Vagina (tissue), 2 donors: ENCODE results near the gene RITA1. TPM values are rescaled to one million over a fixed set of nuclear protein-coding genes. Genes with fewer than 3 reads are reported as not detected.
A peak's percentile ranks its signal among the peaks of the same experiment; 100 is the strongest.

Source experiments
- DNase-seq, 2 donors: peaks; one replicate each; pipeline ENCODE4 v3.0.0-alpha.2; 2017; ENCODE audit errors: extremely low spot score in 2 of 2
- H3K27ac ChIP-seq: fragments of 200-600 bp; sonication (generic); one replicate; pipeline ENCODE4 v1.5.1; 2019
- H3K27me3 ChIP-seq: fragments of 200-600 bp; sonication (generic); one replicate; pipeline ENCODE4 v1.5.1; 2019
- H3K36me3 ChIP-seq, 2 donors: fragments of 200-600 bp; sonication (generic); one replicate each; pipeline ENCODE4 v1.5.1; 2017 to 2019
- H3K4me1 ChIP-seq: fragments of 200-600 bp; sonication (generic); one replicate; pipeline ENCODE4 v1.5.1; 2019
- H3K4me3 ChIP-seq, 2 donors: fragments of 200-600 bp; sonication (generic); 1 replicate in 1 of 2; 2 replicates in 1 of 2; pipeline ENCODE4 v1.5.1; 2016 to 2019
- H3K9me3 ChIP-seq: fragments of 200-600 bp; sonication (generic); one replicate; pipeline ENCODE4 v1.5.1; 2019
- POLR2A ChIP-seq, 2 donors: fragments of 450-650 bp; IDR thresholded peaks; one replicate each; pipeline ENCODE4 v1.6.1; 2017; ENCODE audit warnings: antibody characterized with exemption in 2 of 2, mild to moderate bottlenecking in 2 of 2, moderate library complexity in 2 of 2
- POLR2AphosphoS5 ChIP-seq, 2 donors: sonication (generic); formaldehyde crosslinking; IDR thresholded peaks; one replicate each; pipeline ENCODE4 v1.9.0; 2017; ENCODE audit warnings: antibody characterized with exemption in 2 of 2, mild to moderate bottlenecking in 2 of 2, low read depth in 1 of 2; ENCODE audit not compliant: insufficient read depth in 1 of 2
- intact Hi-C: fragments of 100-400 bp; cut with DNase I; formaldehyde crosslinking; loops from one replicate; pipeline ENCODE4 v1.15.1; 2023
- total RNA-seq: library from RNA; depleted of rRNA; stranded (reverse); fragments of >200 nt; gene quantifications from one replicate; pipeline ENCODE4 v1.2.3, GENCODE V29; 2016
- TF ChIP-seq, protein P1 (sequence below), 3 experiments: fragments of 450-650 bp in 2 of 3; fragments of 200-600 bp in 1 of 3; sonication (generic) in 1 of 3; IDR thresholded peaks; one replicate each; pipeline ENCODE4 v1.5.1; 2017 to 2019; ENCODE audit warnings: antibody characterized with exemption in 3 of 3, mild to moderate bottlenecking in 2 of 3, moderate library complexity in 2 of 3

Gene RITA1
- total RNA-seq, 1 donor from 2014 or later, result 14.5 TPM

DNA sequence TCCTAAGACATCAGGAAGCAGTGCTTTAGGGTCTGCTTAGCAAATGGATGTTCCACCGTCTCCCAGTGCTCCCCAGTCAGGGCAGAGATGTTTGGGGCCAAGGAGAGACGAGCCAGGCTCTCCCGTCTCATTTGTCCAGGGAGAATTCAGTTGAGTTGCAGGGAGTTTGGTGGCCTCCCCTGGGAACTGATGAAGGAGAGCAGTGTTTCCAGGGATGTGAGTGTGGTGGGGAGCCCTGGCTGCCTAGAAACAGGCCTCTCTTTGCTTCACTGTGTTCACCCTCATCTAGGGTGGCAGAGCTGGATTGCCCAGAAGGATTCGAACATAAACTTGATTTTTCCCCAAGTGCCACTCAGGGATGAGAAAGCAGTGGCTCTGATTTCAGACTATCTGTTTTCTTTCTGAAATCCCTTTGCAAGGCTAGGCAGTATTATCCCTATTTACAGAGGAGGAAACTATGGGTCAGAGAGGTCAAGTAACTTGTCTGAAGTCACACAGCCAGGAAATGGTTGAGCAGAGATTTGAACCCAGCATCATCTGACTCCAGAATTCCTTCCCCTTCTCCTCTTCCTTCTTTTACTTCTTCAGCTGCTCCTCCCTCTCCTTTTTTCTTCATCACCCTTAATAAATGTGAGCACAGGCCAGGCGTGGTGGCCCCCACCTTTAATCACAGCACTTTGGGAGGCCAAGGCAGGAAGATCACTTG, 42.3 kb downstream of the RITA1 start:
- intact Hi-C loops, result no loop called here
- peak overlapping the region; percentile 5 for H3K27ac ChIP-seq
- peaks cover 0 to 42% of the 10 kb centered on the region in 2 donors for H3K36me3 ChIP-seq
- no peaks in the 10 kb centered on the region for H3K27me3 ChIP-seq
- TF ChIP-seq POLR2AphosphoS5 (IDR thresholded peaks at IDR 0.05; ENCODE audit: insufficient read depth in 1 of 2, low read depth in 1 of 2) (no peak), POLR2A (IDR thresholded peaks at IDR 0.05) (no peak)
- TF ChIP-seq, protein P1, sequence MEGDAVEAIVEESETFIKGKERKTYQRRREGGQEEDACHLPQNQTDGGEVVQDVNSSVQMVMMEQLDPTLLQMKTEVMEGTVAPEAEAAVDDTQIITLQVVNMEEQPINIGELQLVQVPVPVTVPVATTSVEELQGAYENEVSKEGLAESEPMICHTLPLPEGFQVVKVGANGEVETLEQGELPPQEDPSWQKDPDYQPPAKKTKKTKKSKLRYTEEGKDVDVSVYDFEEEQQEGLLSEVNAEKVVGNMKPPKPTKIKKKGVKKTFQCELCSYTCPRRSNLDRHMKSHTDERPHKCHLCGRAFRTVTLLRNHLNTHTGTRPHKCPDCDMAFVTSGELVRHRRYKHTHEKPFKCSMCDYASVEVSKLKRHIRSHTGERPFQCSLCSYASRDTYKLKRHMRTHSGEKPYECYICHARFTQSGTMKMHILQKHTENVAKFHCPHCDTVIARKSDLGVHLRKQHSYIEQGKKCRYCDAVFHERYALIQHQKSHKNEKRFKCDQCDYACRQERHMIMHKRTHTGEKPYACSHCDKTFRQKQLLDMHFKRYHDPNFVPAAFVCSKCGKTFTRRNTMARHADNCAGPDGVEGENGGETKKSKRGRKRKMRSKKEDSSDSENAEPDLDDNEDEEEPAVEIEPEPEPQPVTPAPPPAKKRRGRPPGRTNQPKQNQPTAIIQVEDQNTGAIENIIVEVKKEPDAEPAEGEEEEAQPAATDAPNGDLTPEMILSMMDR (IDR thresholded peaks at IDR 0.05), result no peak
- no peak for DNase-seq
- no peaks in the 10 kb centered on the region for H3K9me3 ChIP-seq
- H3K4me3 ChIP-seq, result no peak overlapping the region
- H3K4me1 ChIP-seq, result peaks cover 55% of the 10 kb centered on the region

DNA sequence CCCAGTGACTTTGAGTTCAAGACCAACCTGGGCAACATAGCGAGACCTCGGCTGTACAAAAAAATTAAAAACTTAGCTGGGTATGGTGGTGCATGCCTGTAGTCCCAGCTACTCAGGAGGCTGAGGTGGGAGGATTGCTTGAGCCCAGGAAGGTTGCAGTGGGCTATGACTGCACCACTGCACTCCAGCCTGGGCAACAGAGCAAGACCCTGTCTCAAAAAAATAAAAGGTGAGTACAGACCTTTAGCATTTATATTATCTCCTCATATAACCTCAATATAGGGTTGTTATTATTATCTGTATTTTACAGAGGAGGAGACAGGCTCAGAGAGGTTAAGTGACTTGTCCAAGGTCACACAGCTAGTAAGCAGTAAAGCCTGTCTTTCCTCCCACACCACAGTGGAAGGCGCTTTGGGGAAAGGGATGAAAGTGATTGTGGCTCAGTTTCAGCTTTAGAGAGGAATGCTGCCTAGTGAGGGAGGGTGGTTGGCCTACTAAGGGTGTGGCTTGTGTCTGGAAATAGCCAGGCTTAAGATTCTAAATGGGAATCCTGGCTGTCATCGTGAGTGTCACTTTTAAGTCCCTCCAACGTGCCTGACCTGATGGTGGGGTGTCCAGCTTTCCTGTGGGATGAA, 43.0 kb downstream of the RITA1 start:
- intact Hi-C loops, result no loop called here
- Histone ChIP-seq H3K27ac (peak overlapping the region; percentile 5), H3K4me1 (peaks cover 50% of the 10 kb centered on the region), H3K36me3 (peaks cover 0 to 47% of the 10 kb centered on the region in 2 donors), H3K9me3 (no peaks in the 10 kb centered on the region), H3K27me3 (no peaks in the 10 kb centered on the region), H3K4me3 (no peak overlapping the region)
- no peak for TF ChIP-seq POLR2A (IDR thresholded peaks at IDR 0.05)
- TF ChIP-seq, protein P1 (IDR thresholded peaks at IDR 0.05), result no peak
- DNase-seq, result no peak

DNA sequence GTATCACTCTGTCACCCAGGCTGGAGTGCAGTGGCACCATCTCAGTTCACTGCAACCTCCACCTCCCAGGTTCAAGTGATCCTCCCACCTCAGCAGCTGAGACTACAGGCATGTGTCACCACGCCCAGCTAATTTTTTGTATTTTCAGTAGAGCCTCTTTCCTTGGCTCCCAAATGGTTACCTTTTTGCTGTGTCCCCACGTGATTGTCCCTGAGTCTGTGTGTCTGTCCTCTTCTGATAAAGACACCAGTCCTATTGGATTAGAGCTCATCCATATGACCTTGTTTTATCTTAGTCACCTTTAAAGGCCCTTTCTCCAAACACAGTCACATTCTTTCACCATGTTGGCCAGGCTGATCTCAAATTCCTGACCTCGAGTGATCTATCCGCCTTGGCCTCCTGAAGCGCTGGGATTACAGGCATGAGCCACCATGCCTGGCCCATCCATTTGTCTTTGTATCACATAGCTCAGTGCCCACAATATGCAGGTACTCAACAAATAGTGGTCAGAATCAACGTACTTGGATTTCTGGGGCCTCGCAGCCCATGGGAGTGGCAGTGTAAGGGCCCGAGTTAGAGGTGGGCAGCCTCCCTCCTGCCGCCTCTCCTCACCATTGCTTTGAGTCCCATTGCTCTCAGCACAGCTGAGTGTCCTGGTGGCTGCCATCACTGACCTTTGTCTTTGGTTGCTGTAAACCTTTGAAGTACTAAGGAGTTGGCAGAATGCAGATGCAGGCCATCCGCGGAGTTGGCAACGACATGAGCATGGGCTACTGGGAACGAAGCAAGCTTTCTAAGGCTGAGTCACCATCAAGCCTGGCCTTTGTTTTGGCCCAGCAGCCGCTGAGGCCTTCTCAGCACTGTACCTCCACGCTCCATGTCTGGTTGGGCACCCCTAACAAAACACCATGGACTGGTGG, 45.1 kb downstream of the RITA1 start:
- no peaks in the 10 kb centered on the region for H3K27me3 ChIP-seq
- H3K4me3 ChIP-seq, result no peak overlapping the region
- H3K9me3 ChIP-seq, result no peaks in the 10 kb centered on the region
- TF ChIP-seq POLR2A (IDR thresholded peaks at IDR 0.05) (no peak), POLR2AphosphoS5 (IDR thresholded peaks at IDR 0.05; ENCODE audit: insufficient read depth in 1 of 2, low read depth in 1 of 2) (no peak)
- TF ChIP-seq, protein P1 (IDR thresholded peaks at IDR 0.05), result no peak
- no peak for DNase-seq
- intact Hi-C loops, result no loop called here
- H3K36me3 ChIP-seq, result peaks cover 0 to 57% of the 10 kb centered on the region in 2 donors
- H3K4me1 ChIP-seq, result peaks cover 30% of the 10 kb centered on the region
- no peak overlapping the region for H3K27ac ChIP-seq

DNA sequence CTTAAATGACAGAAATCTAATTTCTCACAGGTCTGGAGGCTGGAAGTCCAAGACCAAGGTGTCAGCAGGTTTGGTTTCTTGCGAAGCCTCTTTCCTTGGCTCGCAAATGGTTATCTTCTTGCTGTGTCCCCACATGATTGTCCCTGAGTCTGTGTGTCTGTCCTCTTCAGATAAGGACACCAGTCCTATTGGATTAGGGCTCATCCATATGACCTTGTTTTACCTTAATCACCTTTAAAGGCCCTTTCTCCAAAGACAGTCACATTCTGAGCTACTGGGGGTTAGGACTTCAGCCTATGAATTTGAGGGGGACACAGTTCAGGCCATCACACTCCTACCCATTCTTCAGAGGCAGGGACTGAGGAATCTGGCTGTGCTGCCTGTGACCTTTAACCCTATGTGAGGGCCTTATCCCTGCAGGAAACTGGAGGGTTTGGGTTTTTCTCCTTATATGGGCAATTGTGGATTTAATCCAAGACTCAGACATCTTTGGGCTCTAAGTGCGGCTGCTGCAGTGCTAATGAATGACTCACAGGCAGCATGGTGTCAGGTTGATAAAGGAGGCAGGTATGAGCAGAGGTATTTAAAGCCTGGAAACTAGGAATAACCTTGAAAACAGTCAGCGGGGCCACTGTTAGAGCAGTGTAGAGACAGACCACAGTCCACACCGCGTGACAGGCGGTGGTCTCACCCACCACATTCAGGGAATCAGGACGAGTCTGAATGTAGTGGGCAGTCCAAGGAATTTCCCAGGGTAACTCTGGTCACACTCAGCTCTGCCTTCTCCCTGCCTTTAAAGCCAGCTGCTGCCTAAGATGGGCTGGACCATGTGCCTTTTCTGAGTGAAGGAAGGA, 45.9 kb downstream of the RITA1 start:
- H3K27me3 ChIP-seq, result no peaks in the 10 kb centered on the region
- H3K36me3 ChIP-seq, result peaks cover 0 to 57% of the 10 kb centered on the region in 2 donors
- H3K4me3 ChIP-seq, result no peak overlapping the region
- DNase-seq, result no peak
- TF ChIP-seq POLR2A (IDR thresholded peaks at IDR 0.05) (no peak), POLR2AphosphoS5 (IDR thresholded peaks at IDR 0.05; ENCODE audit: insufficient read depth in 1 of 2, low read depth in 1 of 2) (no peak)
- TF ChIP-seq, protein P1 (IDR thresholded peaks at IDR 0.05), result no peak
- intact Hi-C loops, result no loop called here
- H3K9me3 ChIP-seq, result no peaks in the 10 kb centered on the region
- no peak overlapping the region for H3K27ac ChIP-seq
- peaks cover 35% of the 10 kb centered on the region for H3K4me1 ChIP-seq
